HCT116 (cell line): Measurements from ENCODE around the gene GCGR. TPM values are rescaled to one million over a fixed set of nuclear protein-coding genes. Genes with fewer than 3 reads are reported as not detected.

Source experiments
- ATAC-seq: fragments of 200-7000 bp; cut with Tn5 transposase; 2 replicates; pipeline ENCODE4 v1.9.1; 2020; ENCODE audit warnings: mild to moderate bottlenecking, moderate library complexity
- BruUV-seq: library from RNA; stranded (reverse); fragments of 400-500 nt; replicated peaks from 2 replicates; lab custom pipeline; 2021; lab: Mats Ljungman, UMichigan
- CTCF ChIA-PET: fragments of 300-600 bp; sonication (Branson Sonifier 250); formaldehyde crosslinking; loops from one replicate; lab custom pipeline; 2021; ENCODE audit warnings: antibody characterized with exemption; lab: Charles Lee
- POLR2A ChIA-PET: fragments of 300-600, 350-600 bp; sonication (Branson Sonifier 250); formaldehyde crosslinking; loops from one replicate; lab custom pipeline; 2021; ENCODE audit warnings: antibody characterized with exemption; lab: Charles Lee
- RAD21 ChIA-PET, 2 experiments: fragments of 300-600 bp; sonication (Branson Sonifier 250); formaldehyde crosslinking; loops; one replicate each; lab custom pipeline; 2023; ENCODE audit warnings: low total read pairs in 2 of 2; ENCODE audit not compliant: uncharacterized antibody in 2 of 2, unreplicated experiment in 2 of 2, low non-redundant PET in 1 of 2; lab: Charles Lee
- DNase-seq: peaks from one replicate; pipeline ENCODE4 v3.0.0-alpha.2; 2010; ENCODE audit warnings: low read depth, low spot score
- H2AFZ ChIP-seq: fragments of 200-600 bp; shearing (Covaris generic), sonication (generic); 2 replicates; pipeline ENCODE4 v1.6.1; 2017; ENCODE audit warnings: low read depth, mixed run types, mixed read lengths, antibody characterized with exemption, low read length; ENCODE audit not compliant: poor library complexity, severe bottlenecking
- H3K27ac ChIP-seq: 2 replicates; pipeline ENCODE4 v1.5.1; 2012; ENCODE audit warnings: low read depth, low read length
- H3K27me3 ChIP-seq: fragments of 200-600 bp; sonication (generic); 2 replicates; pipeline ENCODE4 v1.6.1; 2016; ENCODE audit warnings: mixed run types, low read length, mixed read lengths; ENCODE audit not compliant: insufficient read depth
- H3K36me3 ChIP-seq, 2 experiments: fragments of 200-500 bp in 1 of 2; fragments of 200-600 bp in 1 of 2; sonication (Bioruptor generic) in 1 of 2; sonication (generic) in 1 of 2; 2 replicates each; pipeline versions ENCODE4 v1.5.1 to v1.6.1; 2014 to 2016; ENCODE audit warnings: low read length in 2 of 2, inconsistent platforms in 1 of 2, mixed read lengths in 1 of 2, mixed run types in 1 of 2; ENCODE audit not compliant: insufficient read depth in 2 of 2, control insufficient read depth in 1 of 2
- H3K4me1 ChIP-seq, 2 experiments: fragments of 200-600 bp in 1 of 2; sonication (generic) in 1 of 2; 2 replicates each; pipeline versions ENCODE4 v1.5.1 to v1.6.1; 2012 to 2017; ENCODE audit warnings: low read length in 2 of 2, inconsistent platforms in 1 of 2, mild to moderate bottlenecking in 1 of 2, mixed read lengths in 1 of 2, mixed run types in 1 of 2, moderate library complexity in 1 of 2; ENCODE audit not compliant: insufficient read depth in 2 of 2, control insufficient read depth in 1 of 2
- H3K4me2 ChIP-seq: fragments of 200-600 bp; sonication (generic); 2 replicates; pipeline ENCODE4 v1.6.1; 2017; ENCODE audit warnings: mixed run types, low read length, mixed read lengths
- H3K4me3 ChIP-seq, 2 experiments: fragments of 200-600 bp in 1 of 2; sonication (generic) in 1 of 2; replicated peaks in 1 of 2; 2 replicates each; pipeline ENCODE4 v1.5.1; 2011 to 2016; ENCODE audit warnings: low read length in 2 of 2, control low read depth in 1 of 2, low read depth in 1 of 2, mild to moderate bottlenecking in 1 of 2, mixed read lengths in 1 of 2, mixed run types in 1 of 2
- H3K79me2 ChIP-seq: fragments of 200-600 bp; sonication (generic); 2 replicates; pipeline ENCODE4 v1.6.1; 2017; ENCODE audit warnings: mild to moderate bottlenecking, mixed run types, low read length, moderate library complexity, mixed read lengths; ENCODE audit not compliant: insufficient read depth
- H3K9ac ChIP-seq: fragments of 200-600 bp; sonication (generic); 2 replicates; pipeline ENCODE4 v1.6.1; 2016; ENCODE audit warnings: low read length, mixed read lengths
- H3K9me2 ChIP-seq: fragments of 200-600 bp; sonication (generic), shearing (Covaris generic); 2 replicates; pipeline ENCODE4 v1.6.1; 2017; ENCODE audit warnings: mixed run types, mild to moderate bottlenecking, moderate library complexity; ENCODE audit not compliant: insufficient read depth
- H3K9me3 ChIP-seq, 2 experiments: fragments of 200-500 bp in 1 of 2; fragments of 200-600 bp in 1 of 2; sonication (Bioruptor generic) in 1 of 2; sonication (generic) in 1 of 2; 2 replicates each; pipeline ENCODE4 v1.6.1; 2014 to 2017; ENCODE audit warnings: low read length in 2 of 2, mixed read lengths in 2 of 2, inconsistent platforms in 1 of 2, low read depth in 1 of 2, mild to moderate bottlenecking in 1 of 2, mixed run types in 1 of 2, moderate library complexity in 1 of 2; ENCODE audit not compliant: control insufficient read depth in 1 of 2, insufficient read depth in 1 of 2
- H4K20me1 ChIP-seq: fragments of 200-600 bp; sonication (generic), shearing (Covaris generic); 2 replicates; pipeline ENCODE4 v1.6.1; 2017; ENCODE audit warnings: mixed run types, mild to moderate bottlenecking, moderate library complexity; ENCODE audit not compliant: insufficient read depth
- EZH2phosphoT487 ChIP-seq: fragments of 200-600 bp; IDR thresholded peaks from 2 replicates; pipeline ENCODE4 v1.6.1; 2018; ENCODE audit warnings: antibody characterized with exemption, borderline replicate concordance
- POLR2AphosphoS5 ChIP-seq: IDR thresholded peaks from 2 replicates; pipeline ENCODE4 v1.6.1; 2011; ENCODE audit warnings: mild to moderate bottlenecking, low read depth, low read length, moderate library complexity
- SP1 ChIP-seq: IDR thresholded peaks from 2 replicates; pipeline ENCODE4 v1.6.1; 2012; ENCODE audit warnings: low read depth
- TCF7L2 ChIP-seq: IDR thresholded peaks from 2 replicates; pipeline ENCODE4 v1.7.0; 2011; ENCODE audit warnings: borderline replicate concordance, inconsistent platforms; ENCODE audit not compliant: insufficient read depth, insufficient read length; ENCODE audit errors: extremely low read depth
- YY1 ChIP-seq: IDR thresholded peaks from 2 replicates; pipeline ENCODE4 v1.6.1; 2011; ENCODE audit warnings: low read length, low read depth, moderate library complexity, mild to moderate bottlenecking; ENCODE audit not compliant: insufficient replicate concordance; ENCODE audit errors: extremely low read depth
- ZFX ChIP-seq: fragments of 450-650 bp; IDR thresholded peaks from 2 replicates; pipeline ENCODE4 v1.6.1; 2017
- ZNF274 ChIP-seq: fragments of 200-500 bp; sonication (Bioruptor generic); IDR thresholded peaks from 2 replicates; pipeline ENCODE4 v1.6.1; 2014; ENCODE audit warnings: mild to moderate bottlenecking, low read depth, low read length, inconsistent platforms
- intact Hi-C: fragments of 100-400 bp; cut with micrococcal nuclease; formaldehyde crosslinking; loops from 2 replicates; pipeline ENCODE4 v1.10.0; 2022
- total RNA-seq: library from RNA; stranded (reverse); gene quantifications from one replicate; pipeline ENCODE4 v1.2.1, GENCODE V29; 2021; ENCODE audit not compliant: unreplicated experiment
- TF ChIP-seq, protein P1 (sequence below): IDR thresholded peaks from 2 replicates; pipeline ENCODE4 v1.6.1; 2012

GCGR gene
- total RNA-seq, 1 experiment from 2014 or later: not detected

DNA sequence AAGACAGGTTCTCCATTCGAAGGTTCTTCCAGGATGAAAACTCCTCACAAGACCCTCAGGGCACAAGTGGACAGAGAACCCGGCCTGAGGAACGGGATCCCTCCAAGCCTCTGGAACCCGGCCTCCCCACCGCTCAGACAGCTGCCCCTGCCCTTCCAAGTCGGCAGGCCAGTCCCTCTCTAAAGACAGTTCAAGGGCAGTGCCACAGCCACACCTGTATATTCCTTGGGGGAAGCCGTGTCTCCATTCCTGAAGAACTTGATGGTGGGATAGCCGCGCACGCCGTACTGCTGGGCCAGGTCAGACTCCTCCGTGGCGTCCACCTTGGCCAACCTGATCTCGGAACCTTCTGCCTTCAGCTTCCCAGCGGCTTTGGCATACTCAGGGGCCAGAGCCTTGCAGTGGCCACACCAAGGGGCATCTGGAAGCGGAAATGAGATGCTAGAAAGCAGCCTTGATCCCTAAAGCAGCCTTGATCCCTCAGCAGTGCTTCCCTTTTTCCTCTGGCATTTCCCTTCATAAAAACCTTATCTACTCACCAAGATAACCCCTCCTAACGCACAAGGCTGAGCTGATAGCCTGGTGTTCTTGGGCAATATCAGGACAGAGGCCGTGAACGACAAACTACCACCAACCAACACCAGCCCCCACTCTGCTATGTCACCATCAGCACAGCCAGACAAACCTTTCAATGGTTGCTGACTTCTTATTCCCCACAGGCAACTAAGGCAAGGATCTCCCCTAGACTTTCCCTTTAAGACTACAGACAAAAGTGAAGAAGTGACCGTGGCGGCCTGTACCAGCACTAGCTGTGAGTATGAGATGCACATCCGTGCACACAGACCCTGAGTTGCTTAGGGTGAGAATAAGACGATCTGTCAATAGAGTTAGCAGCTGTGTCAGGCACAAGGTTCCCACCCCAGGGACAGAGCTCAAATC, 55.3 kb downstream of the GCGR start:
- ChIA-PET RAD21 (interaction anchor here in 1 of 2 experiments (0.6 kb wide), 1 partner anchor 68 kb away, joined by 3 read pairs; the partner anchor contains the start of gene MAFG), CTCF (interaction anchor here (0.7 kb wide), 1 partner anchor 37 kb away, joined by 3 read pairs; no protein-coding TSS in a partner anchor), POLR2A (interaction anchor here (0.9 to 1.2 kb wide), 2 partner anchors 26 to 156 kb away, joined by 3 read pairs; partner anchors contain the start of genes MCRIP1 and MRPL12)
- H4K20me1 ChIP-seq: peaks cover 7% of the 10 kb centered on the region; the same call in 1 of the 2 replicates
- H3K9me2 ChIP-seq: no peaks in the 10 kb centered on the region
- H2AFZ ChIP-seq: no peak overlapping the region
- no peaks in the 10 kb centered on the region for H3K9me3 ChIP-seq
- BruUV-seq: TSS peak; percentile 71
- peak overlapping the region; percentile 95 for H3K4me2 ChIP-seq
- no peaks in the 10 kb centered on the region for H3K27me3 ChIP-seq
- H3K27ac ChIP-seq: peak overlapping the region; percentile 94
- peaks cover 18 to 46% of the 10 kb centered on the region in 2 experiments for H3K4me1 ChIP-seq
- peaks cover 35 to 60% of the 10 kb centered on the region in 2 experiments for H3K36me3 ChIP-seq
- peak overlapping the region; percentile 81 to 92 for H3K4me3 ChIP-seq
- intact Hi-C loops: no loop called here
- H3K79me2 ChIP-seq: peaks cover 93% of the 10 kb centered on the region
- peak overlapping the region; percentile 94 for H3K9ac ChIP-seq
- no peak for TF ChIP-seq YY1
- peak; percentile 19; the same call in 1 of the 2 replicates for TF ChIP-seq POLR2AphosphoS5
- no peak for TF ChIP-seq TCF7L2
- no peak for TF ChIP-seq ZNF274
- TF ChIP-seq SP1: no peak
- no peak for TF ChIP-seq EZH2phosphoT487
- no peak for TF ChIP-seq ZFX
- TF ChIP-seq, protein P1, sequence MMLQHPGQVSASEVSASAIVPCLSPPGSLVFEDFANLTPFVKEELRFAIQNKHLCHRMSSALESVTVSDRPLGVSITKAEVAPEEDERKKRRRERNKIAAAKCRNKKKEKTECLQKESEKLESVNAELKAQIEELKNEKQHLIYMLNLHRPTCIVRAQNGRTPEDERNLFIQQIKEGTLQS: no peak
- no peak for ATAC-seq
- DNase-seq: no peak
